GM18909 (cell line): ENCODE data around the gene PCDHGB3.
"Not testable (repeated sequence)": the region's sequence is repeated elsewhere in the genome, so short reads cannot be mapped to it uniquely, and the experiment has no call there.

ENCODE experiments used
- ATAC-seq: cut with Tn5 transposase; IDR thresholded peaks from one replicate; pipeline ENCODE4 v1.9.1; 2021; ENCODE audit warnings: mild to moderate bottlenecking; ENCODE audit not compliant: unreplicated experiment, poor library complexity

Gene PCDHGB3

GRCh38 chr5:141356133-141356532 lies 13.9 kb upstream of the PCDHGB3 start:
- ATAC-seq, result no peak

- ATAC-seq, result no peak
These were observed 13.1 kb upstream of the PCDHGB3 start for GRCh38 chr5:141356950-141357349.

- ATAC-seq, result peak; percentile 72
These were observed 10.1 kb upstream of the PCDHGB3 start, which contains the start of gene PCDHGB2 for GRCh38 chr5:141359790-141360426. TSS of gene PCDHGB2 (plus strand) at chr5:141359994. CDS start at chr5:141360136, 142 bp downstream.

- no peak for ATAC-seq
These were observed 9.4 kb upstream of the PCDHGB3 start for GRCh38 chr5:141360685-141361084.

GRCh38 chr5:141362719-141363118 lies 7.3 kb upstream of the PCDHGB3 start:
- ATAC-seq, result no peak

- ATAC-seq, result no peak
These were observed 5.9 kb upstream of the PCDHGB3 start, which contains the start of gene PCDHGA5 for GRCh38 chr5:141363952-141364660. TSS of gene PCDHGA5 (plus strand) at chr5:141364162. CDS start at chr5:141364331, 169 bp downstream.

- ATAC-seq, result no peak
These were observed 3.8 kb upstream of the PCDHGB3 start for GRCh38 chr5:141366016-141366896.

- no peak for ATAC-seq
These were observed 1.8 kb downstream of the PCDHGB3 start for GRCh38 chr5:141371572-141372475.

- ATAC-seq, result no peak
These were observed 3.8 kb downstream of the PCDHGB3 start, which contains the start of gene PCDHGA6 for GRCh38 chr5:141373673-141374317. TSS of gene PCDHGA6 (plus strand) at chr5:141373891. CDS start at chr5:141374084, 193 bp downstream.

GRCh38 chr5:141374627-141375026 lies 4.6 kb downstream of the PCDHGB3 start:
- no peak for ATAC-seq

- ATAC-seq, result not testable (repeated sequence)
These were observed 5.6 kb downstream of the PCDHGB3 start for GRCh38 chr5:141375444-141376155.

- ATAC-seq, result no peak
These were observed 12.6 kb downstream of the PCDHGB3 start, which contains the start of gene PCDHGA7 for GRCh38 chr5:141382469-141383294. TSS of gene PCDHGA7 (plus strand) at chr5:141382742. CDS start at chr5:141382900, 158 bp downstream.

GRCh38 chr5:141383345-141383744 lies 13.3 kb downstream of the PCDHGB3 start:
- ATAC-seq, result no peak

- ATAC-seq, result no peak
These were observed 14.6 kb downstream of the PCDHGB3 start for GRCh38 chr5:141384471-141385267.

- not testable (repeated sequence) for ATAC-seq
These were observed 17.7 kb downstream of the PCDHGB3 start, which contains the start of gene PCDHGB4 for GRCh38 chr5:141387557-141388311. TSS of gene PCDHGB4 (plus strand) at chr5:141387698. CDS start at chr5:141387885, 187 bp downstream.

GRCh38 chr5:141388661-141389060 lies 18.6 kb downstream of the PCDHGB3 start:
- ATAC-seq, result no peak
